Kidney (tissue), 14 donors: ENCODE data around the gene ATP6V1F. TPM values are rescaled to one million over a fixed set of nuclear protein-coding genes. Genes with fewer than 3 reads are reported as not detected.

Source experiments
- DNase-seq, 5 donors: peaks; one replicate each; pipeline ENCODE4 v3.0.0-alpha.2; 2013 to 2020
- FAIRE-seq: peaks from 2 replicates; lab custom pipeline; 2012; peaks lifted over from hg19 to GRCh38; lab: Jason Lieb, UNC
- H3K27ac ChIP-seq, 2 donors: one replicate each; pipeline ENCODE4 v1.7.0; 2013; ENCODE audit warnings: low read depth in 2 of 2, low read length in 2 of 2, inconsistent platforms in 1 of 2
- H3K27me3 ChIP-seq: one replicate; pipeline ENCODE4 v1.7.1; 2013; ENCODE audit warnings: low read length, inconsistent platforms; ENCODE audit not compliant: control insufficient read depth, insufficient read depth
- H3K36me3 ChIP-seq, 3 donors: one replicate each; pipeline versions ENCODE4 v1.7.0 to v1.7.1; 2013; ENCODE audit warnings: low read length in 3 of 3, control low read depth in 1 of 3, inconsistent platforms in 1 of 3; ENCODE audit not compliant: insufficient read depth in 3 of 3, control insufficient read depth in 2 of 3
- H3K4me1 ChIP-seq, 3 donors: one replicate each; pipeline versions ENCODE4 v1.7.0 to v1.7.1; 2013; ENCODE audit warnings: low read length in 3 of 3, inconsistent platforms in 1 of 3, low read depth in 1 of 3; ENCODE audit not compliant: control insufficient read depth in 2 of 3, insufficient read depth in 2 of 3
- H3K4me3 ChIP-seq, 3 donors: one replicate each; pipeline versions ENCODE4 v1.7.0 to v1.8.1; 2013; ENCODE audit warnings: low read length in 3 of 3, control low read depth in 1 of 3, inconsistent platforms in 1 of 3
- H3K9ac ChIP-seq, 3 donors: one replicate each; pipeline versions ENCODE4 v1.7.0 to v1.7.1; 2013; ENCODE audit warnings: low read length in 3 of 3, control low read depth in 1 of 3, inconsistent platforms in 1 of 3
- H3K9me3 ChIP-seq, 3 donors: one replicate each; pipeline versions ENCODE4 v1.7.0 to v1.7.1; 2013; ENCODE audit warnings: low read length in 3 of 3, control low read depth in 1 of 3, inconsistent platforms in 1 of 3; ENCODE audit not compliant: control insufficient read depth in 2 of 3, insufficient read depth in 1 of 3
- intact Hi-C: fragments of 100-400 bp; cut with DNase I; formaldehyde crosslinking; loops from one replicate; pipeline ENCODE4 v1.11.1; 2022
- polyA plus RNA-seq: library from polyadenylated mRNA; stranded (reverse); fragments of 350-450 nt; fragmentation: Illumina TruSeq; extraction: RNeasy Lipid Tissue Mini Kit (QIAGEN cat#74804); gene quantifications from one replicate; pipeline ENCODE4 v1.2.3, GENCODE V29; 2014; ENCODE audit warnings: low read depth, low replicate concordance; ENCODE audit not compliant: insufficient read depth
- total RNA-seq: library from RNA; stranded (reverse); fragmentation: NEBNext Ultra II Directional; extraction: Animal tissue kit (Norgen Biotek cat#: 25700); gene quantifications from one replicate; pipeline ENCODE4 v1.2.1, GENCODE V29; 2021
- TF ChIP-seq, protein P1 (sequence below): IDR thresholded peaks from 3 replicates; pipeline ENCODE4 v1.5.1; 2012; ENCODE audit warnings: mild to moderate bottlenecking, moderate library complexity, borderline replicate concordance; ENCODE audit not compliant: insufficient read depth; ENCODE audit errors: extremely low read depth
- donor health status: control.
- donor health status: control.
- donor health status: control.
- donor health status: control.
- donor health status: control.
- donor health status: DM: yes; HTN: yes; CAD: no.
- donor health status: Normal renal cell carcinoma (clear cell type).

Gene ATP6V1F
- total and polyA plus RNA-seq, 2 donors from 2014 or later, result 161 to 684 TPM

DNA sequence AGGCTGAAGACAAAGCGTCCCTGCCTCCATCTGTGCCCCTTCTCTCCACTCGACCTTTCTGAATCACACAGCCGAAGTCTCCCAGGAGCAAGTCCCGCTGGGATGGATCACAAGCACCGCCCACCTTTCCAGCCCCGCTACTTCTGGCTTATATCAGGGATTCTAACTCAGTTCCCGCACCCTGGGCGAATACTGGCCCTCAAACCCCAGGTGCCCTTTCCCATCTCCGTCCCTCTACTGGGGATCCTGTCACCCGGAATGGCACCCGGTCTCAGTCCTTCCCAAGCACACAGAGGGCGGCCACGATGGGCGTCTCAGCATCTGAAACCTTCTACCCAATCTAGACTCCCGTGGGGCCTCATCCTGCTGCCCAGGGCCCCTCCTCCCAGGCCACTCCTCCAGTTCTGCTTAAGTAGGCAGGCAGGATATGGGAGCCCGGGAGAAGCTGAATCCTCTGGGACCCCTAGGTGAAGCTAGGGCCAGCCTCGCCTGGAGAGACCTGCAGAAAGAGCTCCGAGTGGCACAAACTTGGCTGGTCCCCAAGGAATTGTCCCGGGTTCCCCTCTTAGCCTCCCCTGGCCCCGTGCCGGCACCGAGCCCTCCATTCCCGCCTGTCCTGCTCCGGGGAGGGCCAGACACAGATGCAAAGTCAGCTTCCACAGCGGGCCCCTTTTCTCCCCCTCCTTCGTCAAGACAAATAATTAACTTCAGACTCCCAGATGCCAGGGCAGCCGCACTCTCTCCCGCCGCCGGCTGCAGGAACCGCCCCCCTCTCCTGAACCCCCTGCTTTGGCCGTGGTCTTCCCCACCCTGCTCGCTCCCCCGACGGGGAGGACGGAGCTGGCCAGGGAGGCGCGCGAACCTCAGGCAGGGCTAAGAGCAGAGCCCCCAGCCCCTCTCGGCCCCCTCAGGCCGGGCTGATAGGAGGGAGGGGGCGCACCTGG, 47.2 kb downstream of the ATP6V1F start:
- Histone ChIP-seq H3K27ac (peak overlapping the region; percentile 85 to 86), H3K36me3 (peaks cover 0 to 4% (median 0%) of the 10 kb centered on the region in 3 donors), H3K9ac (peak overlapping the region; percentile 23 to 29 (median 29)), H3K4me1 (peaks cover 0 to 15% (median 5%) of the 10 kb centered on the region in 3 donors), H3K9me3 (no peaks in the 10 kb centered on the region), H3K4me3 (peak overlapping the region; percentile 44 to 56 (median 49)), H3K27me3 (no peaks in the 10 kb centered on the region)
- DNase-seq (peak; percentile 84 to 93 (median 87)), FAIRE-seq (no peak)
- intact Hi-C loops, result no loop called here
- TF ChIP-seq, protein P1, sequence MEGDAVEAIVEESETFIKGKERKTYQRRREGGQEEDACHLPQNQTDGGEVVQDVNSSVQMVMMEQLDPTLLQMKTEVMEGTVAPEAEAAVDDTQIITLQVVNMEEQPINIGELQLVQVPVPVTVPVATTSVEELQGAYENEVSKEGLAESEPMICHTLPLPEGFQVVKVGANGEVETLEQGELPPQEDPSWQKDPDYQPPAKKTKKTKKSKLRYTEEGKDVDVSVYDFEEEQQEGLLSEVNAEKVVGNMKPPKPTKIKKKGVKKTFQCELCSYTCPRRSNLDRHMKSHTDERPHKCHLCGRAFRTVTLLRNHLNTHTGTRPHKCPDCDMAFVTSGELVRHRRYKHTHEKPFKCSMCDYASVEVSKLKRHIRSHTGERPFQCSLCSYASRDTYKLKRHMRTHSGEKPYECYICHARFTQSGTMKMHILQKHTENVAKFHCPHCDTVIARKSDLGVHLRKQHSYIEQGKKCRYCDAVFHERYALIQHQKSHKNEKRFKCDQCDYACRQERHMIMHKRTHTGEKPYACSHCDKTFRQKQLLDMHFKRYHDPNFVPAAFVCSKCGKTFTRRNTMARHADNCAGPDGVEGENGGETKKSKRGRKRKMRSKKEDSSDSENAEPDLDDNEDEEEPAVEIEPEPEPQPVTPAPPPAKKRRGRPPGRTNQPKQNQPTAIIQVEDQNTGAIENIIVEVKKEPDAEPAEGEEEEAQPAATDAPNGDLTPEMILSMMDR, result no peak

DNA sequence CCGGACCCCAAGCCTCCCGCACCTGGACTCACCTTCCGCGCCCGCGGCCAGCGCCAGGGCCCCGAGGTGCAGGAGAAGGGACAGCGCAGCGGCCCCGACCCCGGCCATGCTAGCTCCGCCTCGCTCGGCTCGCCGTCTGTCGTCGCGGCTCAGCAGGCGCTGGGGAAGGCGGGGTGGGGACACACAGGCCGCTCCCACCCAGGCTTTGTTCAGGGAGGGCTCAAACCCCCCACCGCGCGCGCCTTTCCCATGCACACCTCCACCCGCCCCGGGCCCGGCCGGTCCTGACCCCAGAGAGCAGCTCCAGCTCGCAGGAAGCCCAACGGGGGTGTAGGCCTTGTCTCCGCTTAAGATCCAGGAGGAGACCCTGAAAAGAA, 47.9 kb downstream of the ATP6V1F start, which contains the start of gene KCP:
TSS of gene KCP (minus strand) at position 141 of the 377 bp plus-strand sequence. CDS start at position 108, 33 bp downstream.
- peak within 1 kb of the TSS; percentile 44 to 56 (median 49) for H3K4me3 ChIP-seq
- no peak for FAIRE-seq
- intact Hi-C loops, result no loop called here
- TF ChIP-seq, protein P1, result no peak
- no peaks in the 10 kb centered on the region for H3K27me3 ChIP-seq
- DNase-seq, result peak; percentile 72 to 90 (median 82)
- H3K4me1 ChIP-seq, result peaks cover 0 to 15% (median 5%) of the 10 kb centered on the region in 3 donors
- H3K36me3 ChIP-seq, result peaks cover 0 to 4% (median 0%) of the 10 kb centered on the region in 3 donors
- peak within 1 kb of the TSS; percentile 85 to 86 for H3K27ac ChIP-seq
- peak within 1 kb of the TSS; percentile 23 to 29 (median 29) for H3K9ac ChIP-seq
- H3K9me3 ChIP-seq, result no peaks in the 10 kb centered on the region

DNA sequence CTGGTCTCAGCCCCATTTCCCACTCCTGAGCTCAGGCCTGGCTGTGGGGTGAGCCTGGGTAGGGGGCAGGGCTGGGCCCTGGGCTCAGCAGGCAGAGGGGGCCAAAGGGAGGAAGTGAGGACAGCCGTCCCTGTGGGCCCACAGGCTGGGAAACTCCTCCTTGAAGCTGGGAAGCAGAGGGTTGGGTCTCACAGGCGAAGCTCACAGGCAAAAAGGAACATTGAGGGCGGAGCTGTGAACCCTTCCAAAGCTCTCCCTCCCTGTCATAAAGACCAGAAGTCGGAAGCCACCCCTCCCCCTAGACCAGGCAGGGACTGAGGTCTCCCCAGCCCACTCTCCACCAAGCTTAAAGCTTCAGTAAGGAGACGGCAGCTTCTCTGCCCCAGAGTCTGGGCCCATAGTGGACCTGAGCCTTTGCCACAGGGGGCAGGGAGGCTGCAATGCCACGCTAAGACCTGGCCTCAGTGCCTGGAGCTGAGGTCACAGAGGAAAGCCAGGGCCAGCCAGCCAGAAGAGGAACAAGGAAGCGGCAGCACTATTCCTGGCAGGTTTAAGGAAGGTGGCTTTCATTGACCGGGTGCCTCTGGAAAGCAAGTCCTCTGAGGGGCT, 48.9 kb downstream of the ATP6V1F start:
- intact Hi-C loops, result no loop called here
- TF ChIP-seq, protein P1, result no peak
- FAIRE-seq (no peak), DNase-seq (peak in 4 of 5 donors; percentile 73 to 91 (median 82))
- Histone ChIP-seq H3K9me3 (no peaks in the 10 kb centered on the region), H3K27ac (peak overlapping the region; percentile 76 to 78), H3K36me3 (peaks cover 0 to 4% (median 0%) of the 10 kb centered on the region in 3 donors), H3K27me3 (no peaks in the 10 kb centered on the region), H3K4me1 (peaks cover 0 to 15% (median 5%) of the 10 kb centered on the region in 3 donors), H3K9ac (peak overlapping the region in 1 of 3 donors; percentile 12), H3K4me3 (no peak overlapping the region)
